Measurements from ENCODE around the gene EID3. TPM values are rescaled to one million over a fixed set of nuclear protein-coding genes. Genes with fewer than 3 reads are reported as not detected.

Gene EID3
- total RNA-seq, 4 donors from 2014 or later = 17.2 to 52.0 (median 23.4) TPM

- no peak overlapping the region for H3K4me3 ChIP-seq
- H3K36me3 ChIP-seq = peaks cover 0 to 97% (median 0%) of the 10 kb centered on the region in 3 donors
- DNase-seq = no peak
- H3K4me1 ChIP-seq = no peaks in the 10 kb centered on the region
- H3K9me3 ChIP-seq = no peaks in the 10 kb centered on the region
- TF ChIP-seq CTCF (IDR thresholded peaks at IDR 0.05) = no peak
- H3K27me3 ChIP-seq = no peaks in the 10 kb centered on the region
- H3K27ac ChIP-seq = no peak overlapping the region
Measured at GRCh38 chr12:104316936-104317335, 13.4 kb downstream of the EID3 start.

GRCh38 chr12:104317538-104318210, 14.1 kb downstream of the EID3 start:
- Histone ChIP-seq H3K27me3 (no peaks in the 10 kb centered on the region), H3K9me3 (no peaks in the 10 kb centered on the region), H3K36me3 (peaks cover 0 to 97% (median 0%) of the 10 kb centered on the region in 3 donors), H3K27ac (no peak overlapping the region), H3K4me3 (no peak overlapping the region), H3K4me1 (no peaks in the 10 kb centered on the region)
- no peak for DNase-seq
- TF ChIP-seq POLR2A (IDR thresholded peaks at IDR 0.05) (no peak), CTCF (IDR thresholded peaks at IDR 0.05) (no peak)

- Histone ChIP-seq H3K4me3 (no peak overlapping the region), H3K36me3 (peaks cover 0 to 83% (median 0%) of the 10 kb centered on the region in 3 donors), H3K9me3 (no peaks in the 10 kb centered on the region), H3K27ac (no peak overlapping the region), H3K4me1 (no peaks in the 10 kb centered on the region), H3K27me3 (no peaks in the 10 kb centered on the region)
- TF ChIP-seq POLR2A (IDR thresholded peaks at IDR 0.05) = no peak
- TF ChIP-seq CTCF (IDR thresholded peaks at IDR 0.05) = no peak
- DNase-seq = no peak
Measured at GRCh38 chr12:104319028-104319427, 15.5 kb downstream of the EID3 start.

GRCh38 chr12:104319918-104320626, 16.5 kb downstream of the EID3 start:
- no peaks in the 10 kb centered on the region for H3K4me1 ChIP-seq
- TF ChIP-seq CTCF (IDR thresholded peaks at IDR 0.05) = no peak
- TF ChIP-seq POLR2A (IDR thresholded peaks at IDR 0.05) = no peak
- no peak overlapping the region for H3K4me3 ChIP-seq
- H3K27ac ChIP-seq = no peak overlapping the region
- no peaks in the 10 kb centered on the region for H3K27me3 ChIP-seq
- no peaks in the 10 kb centered on the region for H3K9me3 ChIP-seq
- DNase-seq = no peak
- peaks cover 0 to 79% (median 0%) of the 10 kb centered on the region in 3 donors for H3K36me3 ChIP-seq

- peaks cover 0 to 79% (median 0%) of the 10 kb centered on the region in 3 donors for H3K36me3 ChIP-seq
- TF ChIP-seq CTCF (IDR thresholded peaks at IDR 0.05) = no peak
- TF ChIP-seq POLR2A (IDR thresholded peaks at IDR 0.05) = no peak
- no peaks in the 10 kb centered on the region for H3K27me3 ChIP-seq
Measured at GRCh38 chr12:104320627-104321024, 17.1 kb downstream of the EID3 start.

More at GRCh38 chr12:104320627-104321024, 17.1 kb downstream of the EID3 start:
- no peaks in the 10 kb centered on the region for H3K4me1 ChIP-seq
- no peak for DNase-seq
- H3K27ac ChIP-seq = no peak overlapping the region
- no peak overlapping the region for H3K4me3 ChIP-seq
- no peaks in the 10 kb centered on the region for H3K9me3 ChIP-seq

Measured in Peyer's patch (tissue), 4 donors.